Adrenal gland (tissue), 19 donors: ENCODE results near the gene SH2D6. TPM values are rescaled to one million over a fixed set of nuclear protein-coding genes. Genes with fewer than 3 reads are reported as not detected.

ENCODE experiments used
- DNase-seq, 7 donors: peaks; one replicate each; pipeline ENCODE4 v3.0.0-alpha.2; 2019 to 2020
- H3K27ac ChIP-seq, 5 donors: fragments of 200-600 bp; sonication (generic) in 4 of 5; 1 replicate in 3 of 5; 2 replicates in 2 of 5; pipeline versions ENCODE4 v1.5.1 to v1.8.0; 2016 to 2020; ENCODE audit warnings: mild to moderate bottlenecking in 1 of 5
- H3K27me3 ChIP-seq: fragments of 200-600 bp; 2 replicates; pipeline ENCODE4 v1.8.0; 2021
- H3K36me3 ChIP-seq, 2 donors: fragments of 200-600 bp; replicated peaks in 1 of 2; 1 replicate in 1 of 2; 2 replicates in 1 of 2; pipeline versions ENCODE4 v1.5.1 to v1.8.0; 2018 to 2022
- H3K4me1 ChIP-seq, 2 donors: fragments of 200-600 bp; replicated peaks in 1 of 2; 1 replicate in 1 of 2; 2 replicates in 1 of 2; pipeline versions ENCODE4 v1.5.1 to v1.8.0; 2018 to 2021
- H3K4me3 ChIP-seq, 4 donors: fragments of 200-600 bp; sonication (generic) in 3 of 4; one replicate each; pipeline ENCODE4 v1.5.1; 2016 to 2018
- H3K9me3 ChIP-seq, 3 donors: fragments of 200-600 bp; sonication (generic) in 1 of 3; replicated peaks in 1 of 3; 1 replicate in 2 of 3; 2 replicates in 1 of 3; pipeline versions ENCODE4 v1.5.1 to v1.8.0; 2016 to 2021
- CTCF ChIP-seq, 6 experiments: fragments of 450-650 bp in 4 of 6; fragments of 200-600 bp in 2 of 6; sonication (generic) in 1 of 6; IDR thresholded peaks; 1 replicate in 5 of 6; 2 replicates in 1 of 6; pipeline versions ENCODE4 v1.5.1 to v1.8.0; 2016 to 2021; ENCODE audit warnings: antibody characterized with exemption in 6 of 6, mild to moderate bottlenecking in 2 of 6, moderate library complexity in 1 of 6
- POLR2A ChIP-seq, 2 donors: fragments of 450-650 bp; IDR thresholded peaks; one replicate each; pipeline ENCODE4 v1.6.1; 2017; ENCODE audit warnings: antibody characterized with exemption in 2 of 2, mild to moderate bottlenecking in 2 of 2, moderate library complexity in 1 of 2
- WGBS, 4 donors: extraction: QIAGEN DNeasy Blood & Tissue Kit in 2 of 4; methylation state at CpG; one replicate each; pipeline versions ENCODE4 v1.1.5 to v1.1.7; 2013 to 2017; 5-methylcytosine and 5-hydroxymethylcytosine counted together
- intact Hi-C, 2 donors: fragments of 100-400 bp; cut with DNase I; formaldehyde crosslinking; loops; one replicate each; pipeline versions ENCODE4 v1.14.1 to v1.15.0; 2022 to 2023
- long read RNA-seq, 10 donors: library from polyadenylated mRNA in 3 of 10; unstranded in 2 of 10; stranded (forward) in 1 of 10; transcript quantifications; one replicate each; pipeline ENCODE4 v2.0.0 and lab custom pipeline, GENCODE V29; 2021 to 2026
- polyA plus RNA-seq, 3 donors: library from polyadenylated mRNA; stranded (reverse); fragments of 200-250 nt in 2 of 3; fragments of 350-450 nt in 1 of 3; fragmentation: Illumina TruSeq in 1 of 3; extraction: RNeasy Lipid Tissue Mini Kit (QIAGEN cat#74804) in 1 of 3; gene quantifications; one replicate each; pipeline ENCODE4 v1.2.3, GENCODE V29; 2013 to 2014
- total RNA-seq, 9 donors: library from RNA; depleted of rRNA in 4 of 9; stranded (reverse); fragments of >200 nt in 4 of 9; fragments of 120-200 nt in 1 of 9; fragmentation: NEBNext Ultra II Directional in 1 of 9; extraction: Animal tissue kit (Norgen Biotek cat#: 25700) in 1 of 9; gene quantifications; one replicate each; pipeline versions ENCODE4 v1.1.0 to v1.2.4, GENCODE V29; 2013 to 2023
- donor health status: healthy with polysubstance abuse.
- donor health status: Bipolar disorder and iron deficiency.
- donor health status: DM: yes; HTN: yes; CAD: no.
- donor health status: DM: no; HTN: no; CAD: no.
- donor health status: DM: no; HTN: no; CAD: no.
- donor health status: DM: yes; HTN: yes; CAD: no.

SH2D6 gene
- total RNA-seq (1 to 10 TPM in 1 of 9 donors, under 1 TPM in 3, not detected in 5; 0.61 to 1.4 (median 0.71) TPM), polyA plus RNA-seq (1 to 10 TPM in 2 of 3 donors, under 1 TPM in 1; 0.53 to 4.2 (median 1.3) TPM)
- long read RNA-seq, donor 1, result 0 reads
- long read RNA-seq, donor 2, result 0 reads
- long read RNA-seq, donor 3, result 0 reads
- long read RNA-seq, donor 4, result 0 reads
- long read RNA-seq, donor 5, result 0 reads
- long read RNA-seq, donor 6, partial matches to known transcripts, result 0 of 2 reads
- long read RNA-seq, donor 6, other reads (novel, unspliced or antisense), result 2 of 2 reads
- long read RNA-seq, donor 7, result 0 reads
- long read RNA-seq, donor 8, result 0 reads
- long read RNA-seq, donor 9, result 0 reads
- long read RNA-seq, donor 10, result 0 reads

DNA sequence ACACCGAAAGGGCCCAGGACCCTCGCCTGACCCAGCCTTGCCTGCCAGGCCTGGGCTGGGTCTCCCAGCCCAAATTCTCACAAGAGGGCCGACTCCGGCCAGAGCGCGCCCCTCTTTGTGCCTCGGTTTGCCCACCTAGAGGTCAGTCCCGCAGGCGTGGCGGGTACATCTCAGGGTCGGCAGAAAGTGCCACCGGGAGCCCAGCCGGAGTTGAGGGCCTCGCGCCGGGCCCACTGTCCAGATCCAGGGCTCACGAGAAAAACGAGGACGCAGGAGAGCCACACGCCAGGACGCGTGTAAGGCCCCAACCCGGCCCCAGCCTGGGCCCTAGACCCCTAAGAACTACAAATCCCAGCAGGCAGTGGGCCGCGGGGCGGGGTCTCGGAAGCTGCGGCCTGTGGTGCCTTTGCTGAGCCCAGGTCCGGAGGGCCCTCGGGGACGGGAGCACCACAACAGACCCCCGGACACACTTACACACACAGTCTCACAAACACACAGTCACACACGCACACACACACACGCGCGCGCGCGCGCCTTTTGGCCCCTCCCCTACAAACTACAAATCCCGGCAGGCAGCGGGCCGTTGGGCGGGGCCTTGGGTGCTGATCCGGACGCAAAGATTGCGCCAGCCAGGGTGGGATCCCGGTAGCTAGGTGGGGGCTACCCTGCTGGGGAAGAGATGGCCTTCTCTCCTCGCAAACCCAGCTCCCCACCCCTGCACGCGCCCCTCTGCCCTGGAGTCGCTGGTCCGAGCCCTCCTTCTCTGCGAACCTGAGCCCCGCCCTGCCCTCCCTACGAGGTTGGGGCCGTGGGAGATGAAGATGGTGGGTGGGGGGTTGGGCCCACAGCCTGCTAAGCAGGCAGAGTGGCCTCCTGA is at the start of gene SH2D6:
Gene SH2D6 (plus strand): TSS at position 583 of the 877 bp plus-strand sequence. CDS start 10,752 bp downstream, outside the sequence.
- TF ChIP-seq POLR2A (IDR thresholded peaks at IDR 0.05), result peak in 1 of 2 donors; percentile 43
- TF ChIP-seq CTCF (IDR thresholded peaks at IDR 0.05), result peak in 1 of 6 experiments; percentile 1
- DNase-seq, result peak; percentile 82 to 90 (median 86)
- intact Hi-C loops, result no loop called here
- WGBS, 4 donors, result 15 to 65% (median 17%) methylated on average over 5 to 57 of the region's 57 CpGs
- no peaks in the 10 kb centered on the region for H3K36me3 ChIP-seq
- H3K27ac ChIP-seq, result peak within 1 kb of the TSS; percentile 57 to 95 (median 83)
- H3K9me3 ChIP-seq, result no peaks in the 10 kb centered on the region
- peak within 1 kb of the TSS; percentile 38 to 89 (median 56) for H3K4me3 ChIP-seq
- H3K27me3 ChIP-seq, result no peaks in the 10 kb centered on the region
- peaks cover 9 to 34% of the 10 kb centered on the region in 2 donors for H3K4me1 ChIP-seq

DNA sequence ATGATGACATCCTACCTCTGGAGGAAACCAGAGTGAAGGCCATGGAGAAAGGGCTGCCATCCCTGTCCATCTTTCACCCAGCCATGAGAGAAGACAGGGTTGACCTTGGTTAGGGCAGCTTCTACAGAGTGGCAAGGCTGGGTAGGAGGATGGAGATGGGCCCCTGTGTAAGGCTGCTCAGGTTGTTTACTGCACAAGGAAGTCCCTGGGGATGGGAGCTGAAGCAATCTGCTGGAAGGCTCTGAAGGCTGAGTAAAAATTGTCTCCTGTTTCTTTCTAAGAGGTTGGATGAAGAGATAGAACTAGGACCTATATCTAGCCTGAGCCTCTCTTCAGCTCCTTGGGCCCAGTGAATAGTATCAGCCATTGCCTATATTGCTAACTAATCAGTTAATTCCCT is 49.6 kb upstream of the SH2D6 start:
- TF ChIP-seq POLR2A (IDR thresholded peaks at IDR 0.05) (no peak), CTCF (IDR thresholded peaks at IDR 0.05) (no peak)
- no peaks in the 10 kb centered on the region for H3K9me3 ChIP-seq
- no peak for DNase-seq
- no peak overlapping the region for H3K27ac ChIP-seq
- H3K36me3 ChIP-seq, result no peaks in the 10 kb centered on the region
- no peak overlapping the region for H3K4me3 ChIP-seq
- no peaks in the 10 kb centered on the region for H3K27me3 ChIP-seq
- peaks cover 0 to 8% of the 10 kb centered on the region in 2 donors for H3K4me1 ChIP-seq
- intact Hi-C loops, result no loop called here

- 75 to 87% (median 80%) methylated on average over 4 to 5 of the region's 5 CpGs for WGBS, 4 donors
- Histone ChIP-seq H3K4me3 (no peak overlapping the region), H3K27me3 (no peaks in the 10 kb centered on the region), H3K9me3 (no peaks in the 10 kb centered on the region), H3K27ac (no peak overlapping the region), H3K36me3 (no peaks in the 10 kb centered on the region), H3K4me1 (peaks cover 0 to 8% of the 10 kb centered on the region in 2 donors)
- intact Hi-C loops, result no loop called here
- TF ChIP-seq CTCF (IDR thresholded peaks at IDR 0.05) (no peak), POLR2A (IDR thresholded peaks at IDR 0.05) (no peak)
- no peak for DNase-seq
Measured at GRCh38 chr2:85369500-85369899, 49.0 kb upstream of the SH2D6 start.

DNA sequence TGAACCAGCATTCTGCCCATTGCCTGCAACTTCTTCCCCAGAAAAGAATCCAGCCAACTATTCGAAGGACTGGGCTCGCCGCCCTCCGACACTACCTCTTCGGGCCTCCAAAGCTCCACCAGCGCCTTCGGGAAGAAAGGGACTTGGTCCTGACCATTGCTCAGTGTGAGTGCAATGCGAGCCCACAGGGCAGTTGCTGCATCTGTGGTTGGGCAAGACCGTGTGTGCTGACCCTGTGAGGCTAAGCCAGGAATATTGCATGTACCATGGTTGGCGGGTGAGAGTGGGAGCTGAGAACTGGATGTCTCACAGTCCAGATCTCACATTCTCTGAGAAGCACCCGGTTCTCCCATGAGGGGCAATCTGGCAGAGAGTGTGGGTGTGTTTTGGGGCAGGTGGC is 47.5 kb upstream of the SH2D6 start:
- no peak for DNase-seq
- H3K27me3 ChIP-seq, result no peaks in the 10 kb centered on the region
- no peaks in the 10 kb centered on the region for H3K36me3 ChIP-seq
- intact Hi-C loops, result no loop called here
- WGBS, 4 donors, result 94 to 99% (median 94%) methylated on average over 11 of the region's 11 CpGs
- H3K27ac ChIP-seq, result no peak overlapping the region
- H3K9me3 ChIP-seq, result no peaks in the 10 kb centered on the region
- TF ChIP-seq CTCF (IDR thresholded peaks at IDR 0.05), result no peak
- no peak for TF ChIP-seq POLR2A (IDR thresholded peaks at IDR 0.05)
- H3K4me1 ChIP-seq, result no peaks in the 10 kb centered on the region
- no peak overlapping the region for H3K4me3 ChIP-seq
